Thymus (tissue), 14 donors: ENCODE data around the gene OR4F15. TPM values are rescaled to one million over a fixed set of nuclear protein-coding genes. Genes with fewer than 3 reads are reported as not detected.
A peak's percentile ranks its signal among the peaks of the same experiment; 100 is the strongest.
"Not testable (repeated sequence)": the region's sequence is repeated elsewhere in the genome, so short reads cannot be mapped to it uniquely, and the experiment has no call there.

ENCODE experiments used
- DNase-seq, 9 donors: peaks; one replicate each; pipeline ENCODE4 v3.0.0-alpha.2; 2013; ENCODE audit warnings: low spot score in 9 of 9, low read depth in 6 of 9, missing footprints in 1 of 9
- H3K27ac ChIP-seq, 2 donors: one replicate each; pipeline ENCODE4 v1.5.1; 2013; ENCODE audit warnings: control low read depth in 1 of 2, low read depth in 1 of 2, low read length in 1 of 2, mild to moderate bottlenecking in 1 of 2, moderate library complexity in 1 of 2
- H3K27me3 ChIP-seq, 2 donors: one replicate each; pipeline ENCODE4 v1.5.1; 2013; ENCODE audit warnings: low read length in 1 of 2; ENCODE audit not compliant: control insufficient read depth in 2 of 2, insufficient read depth in 1 of 2
- H3K36me3 ChIP-seq, 2 donors: one replicate each; pipeline ENCODE4 v1.5.1; 2013; ENCODE audit warnings: low read length in 1 of 2, mild to moderate bottlenecking in 1 of 2, moderate library complexity in 1 of 2; ENCODE audit not compliant: control insufficient read depth in 2 of 2, insufficient read depth in 2 of 2
- H3K4me1 ChIP-seq, 2 donors: one replicate each; pipeline ENCODE4 v1.5.1; 2013; ENCODE audit warnings: low read length in 2 of 2; ENCODE audit not compliant: control insufficient read depth in 2 of 2, insufficient read depth in 2 of 2
- H3K4me3 ChIP-seq, 2 donors: one replicate each; pipeline ENCODE4 v1.5.1; 2013; ENCODE audit warnings: low read length in 2 of 2, control low read depth in 1 of 2, mild to moderate bottlenecking in 1 of 2
- H3K9me3 ChIP-seq, 2 donors: one replicate each; pipeline ENCODE4 v1.5.1; 2013; ENCODE audit warnings: low read length in 1 of 2, mild to moderate bottlenecking in 1 of 2; ENCODE audit not compliant: control insufficient read depth in 2 of 2, insufficient read depth in 1 of 2
- WGBS: extraction: QIAGEN DNeasy Blood & Tissue Kit; methylation state at CpG from one replicate; pipeline ENCODE4 v1.1.7; 2013; 5-methylcytosine and 5-hydroxymethylcytosine counted together
- long read RNA-seq, 10 donors: transcript quantifications; one replicate each; lab custom pipeline, GENCODE V29; 2026
- polyA plus RNA-seq: library from polyadenylated mRNA; stranded (reverse); fragments of 200-250 nt; gene quantifications from one replicate; pipeline ENCODE4 v1.2.3, GENCODE V29; 2013
- total RNA-seq: library from RNA; stranded (reverse); fragments of 120-200 nt; gene quantifications from one replicate; pipeline ENCODE4 v1.2.4, GENCODE V29; 2013
- donor health status: healthy.

OR4F15 gene
- total RNA-seq (not detected), polyA plus RNA-seq (0.05 TPM)
- long read RNA-seq, donor 1 = 0 reads
- long read RNA-seq, donor 2 = 0 reads
- long read RNA-seq, donor 3 = 0 reads
- long read RNA-seq, donor 4 = 0 reads
- long read RNA-seq, donor 5 = 0 reads
- long read RNA-seq, donor 6 = 0 reads
- long read RNA-seq, donor 7 = 0 reads
- long read RNA-seq, donor 8 = 0 reads
- long read RNA-seq, donor 9 = 0 reads
- long read RNA-seq, donor 10 = 0 reads

- Histone ChIP-seq H3K27ac (no peak within 1 kb of the TSS), H3K36me3 (no peaks in the 10 kb centered on the region), H3K4me3 (no peak within 1 kb of the TSS), H3K27me3 (no peaks in the 10 kb centered on the region), H3K9me3 (no peaks in the 10 kb centered on the region), H3K4me1 (no peaks in the 10 kb centered on the region)
- DNase-seq = no peak
Observed at GRCh38 chr15:101811902-101812301, at the start of gene OR4F15. OR4F15 (plus strand) TSS chr15:101812202; CDS start chr15:101818187, 5,985 bp downstream.

- H3K4me1 ChIP-seq, H3K9me3 ChIP-seq, H3K4me3 ChIP-seq, DNase-seq, H3K36me3 ChIP-seq, H3K27ac ChIP-seq, H3K27me3 ChIP-seq: not testable (repeated sequence)
- 94% methylated on average over 22 of the region's 23 CpGs for WGBS
Observed at GRCh38 chr15:101764669-101765339, 47.2 kb upstream of the OR4F15 start.

- DNase-seq, H3K36me3 ChIP-seq, H3K27me3 ChIP-seq, H3K4me3 ChIP-seq, H3K4me1 ChIP-seq, H3K9me3 ChIP-seq, H3K27ac ChIP-seq: not testable (repeated sequence)
- 97% methylated on average over 7 of the region's 7 CpGs for WGBS
Observed at GRCh38 chr15:101765340-101765671, 46.7 kb upstream of the OR4F15 start.

GRCh38 chr15:101765772-101766456, 46.1 kb upstream of the OR4F15 start:
- peaks cover 2 to 9% of the 10 kb centered on the region in 2 donors for H3K9me3 ChIP-seq
- H3K36me3 ChIP-seq = peaks cover 0 to 3% of the 10 kb centered on the region in 2 donors
- WGBS = 95% methylated on average over 15 of the region's 15 CpGs

GRCh38 chr15:101767083-101767640, 44.8 kb upstream of the OR4F15 start:
- not testable (repeated sequence) for H3K9me3 ChIP-seq, H3K36me3 ChIP-seq, H3K27ac ChIP-seq, DNase-seq, H3K4me3 ChIP-seq, H3K27me3 ChIP-seq, H3K4me1 ChIP-seq
- 92% methylated on average over 8 of the region's 11 CpGs for WGBS

More at GRCh38 chr15:101765772-101766456, 46.1 kb upstream of the OR4F15 start:
- no peak for DNase-seq
- Histone ChIP-seq H3K4me1 (no peaks in the 10 kb centered on the region), H3K27ac (no peak overlapping the region), H3K27me3 (no peaks in the 10 kb centered on the region), H3K4me3 (no peak overlapping the region)

- Histone ChIP-seq H3K27ac (no peak overlapping the region), H3K36me3 (peaks cover 0 to 5% of the 10 kb centered on the region in 2 donors), H3K27me3 (no peaks in the 10 kb centered on the region), H3K4me1 (no peaks in the 10 kb centered on the region), H3K9me3 (no peaks in the 10 kb centered on the region), H3K4me3 (no peak overlapping the region)
- WGBS = 98% methylated on average over 8 of the region's 8 CpGs
- DNase-seq = no peak
Observed at GRCh38 chr15:101772921-101773320, 39.1 kb upstream of the OR4F15 start.

GRCh38 chr15:101773496-101774100, 38.4 kb upstream of the OR4F15 start:
- Histone ChIP-seq H3K36me3 (peaks cover 0 to 5% of the 10 kb centered on the region in 2 donors), H3K4me3 (no peak overlapping the region), H3K4me1 (no peaks in the 10 kb centered on the region), H3K9me3 (no peaks in the 10 kb centered on the region), H3K27me3 (no peaks in the 10 kb centered on the region), H3K27ac (no peak overlapping the region)
- DNase-seq = peak in 3 of 9 donors; percentile 5 to 15 (median 11)
- 89% methylated on average over 7 of the region's 7 CpGs for WGBS

GRCh38 chr15:101775136-101775535, 36.9 kb upstream of the OR4F15 start:
- no peaks in the 10 kb centered on the region for H3K4me1 ChIP-seq
- no peak overlapping the region for H3K27ac ChIP-seq
- H3K36me3 ChIP-seq = peaks cover 0 to 5% of the 10 kb centered on the region in 2 donors
- H3K4me3 ChIP-seq = no peak overlapping the region
- H3K9me3 ChIP-seq = no peaks in the 10 kb centered on the region
- DNase-seq = no peak
- WGBS = 97% methylated on average over 10 of the region's 10 CpGs
- no peaks in the 10 kb centered on the region for H3K27me3 ChIP-seq

GRCh38 chr15:101778576-101778975, 33.4 kb upstream of the OR4F15 start:
- H3K4me3 ChIP-seq, H3K27ac ChIP-seq, DNase-seq, H3K4me1 ChIP-seq, H3K27me3 ChIP-seq, H3K9me3 ChIP-seq, H3K36me3 ChIP-seq: not testable (repeated sequence)
- WGBS = 97% methylated on average over 10 of the region's 10 CpGs
